H54 (cell line): ENCODE results near the gene DIP2C.

ENCODE experiments used
- DNase-seq: peaks from one replicate; pipeline ENCODE4 v3.0.0; 2011; ENCODE audit warnings: low spot score, mixed read lengths; ENCODE audit not compliant: insufficient read length
- FAIRE-seq: peaks from 3 replicates; lab custom pipeline; 2011; peaks lifted over from hg19 to GRCh38; lab: Jason Lieb, UNC
- POLR2A ChIP-seq: IDR thresholded peaks from 2 replicates; pipeline ENCODE4 v1.6.1; 2011; ENCODE audit warnings: low read depth, mild to moderate bottlenecking, low read length

DIP2C gene

GRCh38 chr10:558364-558763 lies 131.1 kb downstream of the DIP2C start:
- TF ChIP-seq POLR2A: no peak
- no peak for DNase-seq
- FAIRE-seq: no peak

GRCh38 chr10:557792-558328 lies 131.6 kb downstream of the DIP2C start:
- DNase-seq: no peak
- no peak for FAIRE-seq
- TF ChIP-seq POLR2A: no peak

GRCh38 chr10:556971-557637 lies 132.4 kb downstream of the DIP2C start:
- TF ChIP-seq POLR2A: no peak
- no peak for DNase-seq
- FAIRE-seq: no peak

- FAIRE-seq: no peak
- no peak for TF ChIP-seq POLR2A
- DNase-seq: no peak
Observed at GRCh38 chr10:555682-556350, 133.7 kb downstream of the DIP2C start.

DNA sequence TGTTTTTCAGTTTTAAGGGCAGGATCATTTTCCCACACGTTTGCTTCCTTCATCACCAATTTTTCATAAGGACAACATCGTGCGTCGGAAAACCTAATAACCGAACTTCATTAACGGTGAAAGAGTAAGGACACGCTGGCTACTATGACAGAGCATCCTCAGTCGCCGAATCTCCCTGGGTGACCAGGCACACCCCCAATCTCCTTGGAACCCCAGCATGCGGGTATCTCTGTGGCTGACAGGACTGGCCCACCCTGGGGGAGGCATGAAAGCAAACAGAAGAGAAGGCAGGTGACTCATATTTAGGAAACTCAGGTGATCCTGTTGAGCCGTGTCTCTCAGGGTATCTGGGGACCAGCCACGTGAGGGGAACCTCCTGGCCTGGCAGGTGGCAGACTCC lies 134.2 kb downstream of the DIP2C start:
- FAIRE-seq (no peak), DNase-seq (no peak)
- TF ChIP-seq POLR2A: no peak

GRCh38 chr10:554182-554848 lies 135.2 kb downstream of the DIP2C start:
- DNase-seq (no peak), FAIRE-seq (no peak)

GRCh38 chr10:553233-553632 lies 136.2 kb downstream of the DIP2C start:
- FAIRE-seq: no peak
- no peak for TF ChIP-seq POLR2A
- no peak for DNase-seq

More at GRCh38 chr10:554182-554848, 135.2 kb downstream of the DIP2C start:
- TF ChIP-seq POLR2A: no peak

GRCh38 chr10:552679-553078 lies 136.8 kb downstream of the DIP2C start:
- no peak for TF ChIP-seq POLR2A
- FAIRE-seq (no peak), DNase-seq (no peak)

DNA sequence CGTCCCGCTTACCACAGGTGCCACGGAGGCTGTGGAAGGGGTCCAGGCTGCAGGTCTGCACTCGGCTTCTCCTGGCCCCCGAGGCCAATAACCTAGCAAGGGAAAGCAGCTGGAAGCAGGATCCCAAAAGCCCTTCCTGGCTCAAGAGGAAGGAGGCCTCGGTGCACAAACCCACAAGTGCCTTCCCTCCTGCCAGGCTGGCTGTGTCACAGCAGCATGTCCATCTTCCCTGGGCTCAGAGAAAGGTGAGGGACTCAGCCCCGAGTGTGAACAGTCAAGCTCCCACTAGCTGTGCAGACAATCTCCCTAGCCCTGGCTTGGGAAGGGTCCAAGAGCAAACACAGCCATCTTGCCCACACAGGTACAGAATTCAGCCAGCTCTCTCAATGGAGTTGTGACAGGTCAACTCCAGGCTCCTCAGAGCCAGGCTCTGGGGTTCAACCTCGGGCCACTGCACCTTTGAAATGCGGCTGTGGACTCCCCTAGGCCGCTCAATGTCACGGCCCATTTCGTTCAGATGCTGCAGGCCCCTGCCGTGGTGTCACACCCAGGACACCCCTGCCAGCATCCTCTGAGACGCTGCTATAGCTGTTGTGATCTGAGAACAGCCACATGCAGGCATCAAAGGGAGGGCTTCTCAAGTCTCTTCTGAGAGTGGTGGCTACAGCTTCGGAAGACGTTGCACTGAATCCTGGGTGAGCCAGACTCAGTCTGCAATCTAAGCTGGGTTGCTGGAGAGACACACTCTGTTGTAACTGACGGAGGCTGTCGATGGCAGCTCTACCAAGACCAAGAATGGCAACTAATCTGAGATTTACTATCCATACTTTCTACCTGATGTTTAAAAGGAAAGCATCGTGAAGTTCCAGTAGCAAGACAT lies 137.9 kb downstream of the DIP2C start:
- DNase-seq (no peak), FAIRE-seq (no peak)
- no peak for TF ChIP-seq POLR2A

- FAIRE-seq: no peak
- DNase-seq: no peak
- TF ChIP-seq POLR2A: no peak
Observed at GRCh38 chr10:550665-551372, 138.6 kb downstream of the DIP2C start.

GRCh38 chr10:549391-549790 lies 140.1 kb downstream of the DIP2C start:
- no peak for FAIRE-seq
- no peak for DNase-seq
- TF ChIP-seq POLR2A: no peak

- FAIRE-seq (no peak), DNase-seq (no peak)
- TF ChIP-seq POLR2A: no peak
Observed at GRCh38 chr10:548238-548901, 141.1 kb downstream of the DIP2C start.

DNA sequence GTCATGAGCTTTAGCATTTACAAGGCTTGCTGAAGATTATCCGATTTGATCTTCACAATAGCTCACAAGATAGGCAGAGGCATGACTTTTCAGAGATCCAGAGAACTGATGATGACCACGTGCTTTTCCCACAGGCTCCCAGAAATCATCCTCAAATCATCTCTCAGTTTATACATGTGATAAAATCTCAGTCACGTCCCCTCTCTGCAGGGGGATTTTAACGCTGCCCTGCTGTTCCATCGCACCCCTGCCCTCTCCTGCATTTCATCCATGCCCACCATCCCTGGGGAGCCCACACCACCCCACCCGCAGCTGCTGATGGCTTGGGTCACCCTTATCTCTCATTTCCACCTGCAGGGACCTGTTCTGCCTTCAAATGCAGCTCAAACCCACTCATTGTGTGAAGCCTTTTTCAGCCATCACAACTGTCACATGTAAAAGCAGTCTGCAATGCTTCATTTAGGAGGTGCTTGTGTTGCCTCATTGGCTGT lies 141.8 kb downstream of the DIP2C start:
- FAIRE-seq (no peak), DNase-seq (no peak)
- no peak for TF ChIP-seq POLR2A
